ENCODE results near the gene MAP3K13. TPM values are rescaled to one million over a fixed set of nuclear protein-coding genes. Genes with fewer than 3 reads are reported as not detected.
A peak's percentile ranks its signal among the peaks of the same experiment; 100 is the strongest.

Gene MAP3K13
- total and polyA plus RNA-seq, 2 of the 13 experiments (the other 11 are each of a cell fraction or from before 2014, with no cell fraction given), result 24.2 to 26.5 TPM

DNA sequence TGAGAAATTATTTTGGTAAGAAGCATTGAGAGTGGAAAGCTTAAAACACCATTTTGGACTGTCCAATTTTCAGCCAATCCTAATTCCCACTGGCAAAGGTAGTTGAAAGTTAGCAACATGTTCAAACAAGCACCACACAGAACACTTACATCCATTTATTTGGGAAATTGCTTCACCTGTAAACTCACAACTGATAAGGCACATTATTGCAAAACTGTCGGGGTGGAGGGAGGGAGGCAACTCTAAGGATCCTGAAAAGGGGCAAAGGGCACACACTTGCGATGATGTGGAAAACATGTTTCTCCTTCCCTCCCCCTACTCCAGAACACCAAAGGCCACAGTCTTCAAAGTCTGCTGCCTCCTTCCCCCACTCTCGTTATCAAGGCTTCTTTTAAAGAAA lies 126.5 kb downstream of the MAP3K13 start (continued):
- TF ChIP-seq IKZF5 (CRISPR knock-in tag; IDR thresholded peaks at IDR 0.05) (no peak), ZNF143 (CRISPR knock-in tag; IDR thresholded peaks at IDR 0.05) (no peak), NR2F6 (IDR thresholded peaks at IDR 0.05) (peak; percentile 47), NR2F6 (CRISPR knock-in tag; IDR thresholded peaks at IDR 0.05) (0 out of 2 replicates have a peak, but pooled peaks have one; percentile 34), SOX6 (IDR thresholded peaks at IDR 0.05) (no peak), SOX6 (CRISPR knock-in tag; IDR thresholded peaks at IDR 0.05) (peak; percentile 34; the same call in 1 of the 2 replicates), NAIF1 (CRISPR knock-in tag; IDR thresholded peaks at IDR 0.05; ENCODE audit: borderline replicate concordance) (no peak), DR1 (CRISPR knock-in tag; IDR thresholded peaks at IDR 0.05) (no peak), ZNF235 (CRISPR knock-in tag; IDR thresholded peaks at IDR 0.05; ENCODE audit: borderline replicate concordance) (no peak), NPAS2 (CRISPR knock-in tag; IDR thresholded peaks at IDR 0.05; ENCODE audit: borderline replicate concordance) (no peak), ZNF781 (CRISPR knock-in tag; IDR thresholded peaks at IDR 0.05; ENCODE audit: borderline replicate concordance, not compliant biosample characterization) (no peak), RFX5 (IDR thresholded peaks at IDR 0.05; ENCODE audit: low read depth, low read length) (no peak), PBX2 (CRISPR knock-in tag; IDR thresholded peaks at IDR 0.05) (no peak), ZBTB3 (CRISPR knock-in tag; IDR thresholded peaks at IDR 0.05; ENCODE audit: borderline replicate concordance, low read depth) (no peak), BATF2 (CRISPR knock-in tag; IDR thresholded peaks at IDR 0.05) (no peak), HMGXB4 (CRISPR knock-in tag; IDR thresholded peaks at IDR 0.05; ENCODE audit: borderline replicate concordance in 1 of 2, low read depth in 1 of 2) (no peak)
- TF ChIP-seq, protein P1, sequence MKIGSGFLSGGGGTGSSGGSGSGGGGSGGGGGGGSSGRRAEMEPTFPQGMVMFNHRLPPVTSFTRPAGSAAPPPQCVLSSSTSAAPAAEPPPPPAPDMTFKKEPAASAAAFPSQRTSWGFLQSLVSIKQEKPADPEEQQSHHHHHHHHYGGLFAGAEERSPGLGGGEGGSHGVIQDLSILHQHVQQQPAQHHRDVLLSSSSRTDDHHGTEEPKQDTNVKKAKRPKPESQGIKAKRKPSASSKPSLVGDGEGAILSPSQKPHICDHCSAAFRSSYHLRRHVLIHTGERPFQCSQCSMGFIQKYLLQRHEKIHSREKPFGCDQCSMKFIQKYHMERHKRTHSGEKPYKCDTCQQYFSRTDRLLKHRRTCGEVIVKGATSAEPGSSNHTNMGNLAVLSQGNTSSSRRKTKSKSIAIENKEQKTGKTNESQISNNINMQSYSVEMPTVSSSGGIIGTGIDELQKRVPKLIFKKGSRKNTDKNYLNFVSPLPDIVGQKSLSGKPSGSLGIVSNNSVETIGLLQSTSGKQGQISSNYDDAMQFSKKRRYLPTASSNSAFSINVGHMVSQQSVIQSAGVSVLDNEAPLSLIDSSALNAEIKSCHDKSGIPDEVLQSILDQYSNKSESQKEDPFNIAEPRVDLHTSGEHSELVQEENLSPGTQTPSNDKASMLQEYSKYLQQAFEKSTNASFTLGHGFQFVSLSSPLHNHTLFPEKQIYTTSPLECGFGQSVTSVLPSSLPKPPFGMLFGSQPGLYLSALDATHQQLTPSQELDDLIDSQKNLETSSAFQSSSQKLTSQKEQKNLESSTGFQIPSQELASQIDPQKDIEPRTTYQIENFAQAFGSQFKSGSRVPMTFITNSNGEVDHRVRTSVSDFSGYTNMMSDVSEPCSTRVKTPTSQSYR (CRISPR knock-in tag; IDR thresholded peaks at IDR 0.05; ENCODE audit: borderline replicate concordance), result peak; percentile 43; the same call in 1 of the 2 replicates
- TF ChIP-seq, protein P2, sequence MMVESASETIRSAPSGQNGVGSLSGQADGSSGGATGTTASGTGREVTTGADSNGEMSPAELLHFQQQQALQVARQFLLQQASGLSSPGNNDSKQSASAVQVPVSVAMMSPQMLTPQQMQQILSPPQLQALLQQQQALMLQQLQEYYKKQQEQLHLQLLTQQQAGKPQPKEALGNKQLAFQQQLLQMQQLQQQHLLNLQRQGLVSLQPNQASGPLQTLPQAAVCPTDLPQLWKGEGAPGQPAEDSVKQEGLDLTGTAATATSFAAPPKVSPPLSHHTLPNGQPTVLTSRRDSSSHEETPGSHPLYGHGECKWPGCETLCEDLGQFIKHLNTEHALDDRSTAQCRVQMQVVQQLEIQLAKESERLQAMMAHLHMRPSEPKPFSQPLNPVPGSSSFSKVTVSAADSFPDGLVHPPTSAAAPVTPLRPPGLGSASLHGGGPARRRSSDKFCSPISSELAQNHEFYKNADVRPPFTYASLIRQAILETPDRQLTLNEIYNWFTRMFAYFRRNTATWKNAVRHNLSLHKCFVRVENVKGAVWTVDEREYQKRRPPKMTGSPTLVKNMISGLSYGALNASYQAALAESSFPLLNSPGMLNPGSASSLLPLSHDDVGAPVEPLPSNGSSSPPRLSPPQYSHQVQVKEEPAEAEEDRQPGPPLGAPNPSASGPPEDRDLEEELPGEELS (CRISPR knock-in tag; IDR thresholded peaks at IDR 0.05), result peak; percentile 75
- TF ChIP-seq, protein P3, sequence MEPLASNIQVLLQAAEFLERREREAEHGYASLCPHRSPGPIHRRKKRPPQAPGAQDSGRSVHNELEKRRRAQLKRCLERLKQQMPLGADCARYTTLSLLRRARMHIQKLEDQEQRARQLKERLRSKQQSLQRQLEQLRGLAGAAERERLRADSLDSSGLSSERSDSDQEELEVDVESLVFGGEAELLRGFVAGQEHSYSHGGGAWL (CRISPR knock-in tag; IDR thresholded peaks at IDR 0.05), result no peak

Measured in HepG2 (cell line).